ENCODE data around the gene ETV7. TPM values are rescaled to one million over a fixed set of nuclear protein-coding genes. Genes with fewer than 3 reads are reported as not detected.

The ETV7 gene
- total and polyA plus RNA-seq, 4 donors: 0.17 to 0.84 (median 0.36) TPM

DNA sequence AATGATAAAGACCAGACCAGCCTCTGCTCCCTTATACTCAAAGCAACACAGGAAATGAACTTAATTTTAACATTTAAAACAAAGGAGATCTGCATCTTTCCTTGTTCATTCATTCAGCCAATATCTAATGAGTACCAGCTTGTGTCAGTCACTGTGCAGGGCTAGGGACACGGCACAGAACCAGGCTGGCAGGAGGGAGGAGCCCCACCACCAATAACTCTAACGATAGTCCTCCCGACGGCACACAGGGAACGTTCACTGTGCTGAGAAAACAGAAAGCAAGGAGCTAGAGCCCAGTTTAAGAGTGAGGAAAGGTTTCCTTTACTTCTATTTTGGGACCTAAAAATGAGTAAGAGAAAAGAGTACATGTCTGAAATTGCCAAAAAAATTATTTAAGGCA is 9.9 kb downstream of the ETV7 start:
- Histone ChIP-seq H3K4me1 (ENCODE audit: control insufficient read depth in 4 of 4, insufficient read depth in 4 of 4, low read length in 3 of 4) (peaks cover 0 to 21% (median 15%) of the 10 kb centered on the region in 4 donors), H3K27ac (ENCODE audit: low read depth in 1 of 2, low read length in 2 of 2) (no peak overlapping the region), H3K4me3 (ENCODE audit: low read depth in 1 of 3, low read length in 3 of 3) (no peak overlapping the region), H3K36me3 (ENCODE audit: control insufficient read depth in 4 of 4, insufficient read depth in 3 of 4, low read depth in 1 of 4, low read length in 3 of 4) (no peaks in the 10 kb centered on the region), H3K27me3 (ENCODE audit: control insufficient read depth in 4 of 4, insufficient read depth in 4 of 4, low read length in 3 of 4) (no peaks in the 10 kb centered on the region), H3K9ac (ENCODE audit: low read depth in 1 of 2, low read length in 2 of 2) (no peak overlapping the region), H3K9me3 (ENCODE audit: control insufficient read depth in 4 of 4, low read length in 3 of 4) (no peaks in the 10 kb centered on the region)
- TF ChIP-seq FOXA2 (IDR thresholded peaks at IDR 0.05): no peak
- TF ChIP-seq RXRA (IDR thresholded peaks at IDR 0.05): no peak
- TF ChIP-seq EGR1 (IDR thresholded peaks at IDR 0.05; ENCODE audit: low read depth in 2 of 2): no peak
- TF ChIP-seq JUND (IDR thresholded peaks at IDR 0.05): no peak
- no peak for TF ChIP-seq HNF4G (IDR thresholded peaks at IDR 0.05)
- no peak for TF ChIP-seq HNF4A (conservative IDR thresholded peaks at IDR 0.05)
- no peak for TF ChIP-seq ZBTB33 (IDR thresholded peaks at IDR 0.05)
- no peak for TF ChIP-seq ATF3 (IDR thresholded peaks at IDR 0.05)
- TF ChIP-seq SP1 (IDR thresholded peaks at IDR 0.05): no peak
- no peak for TF ChIP-seq RAD21 (IDR thresholded peaks at IDR 0.05)
- TF ChIP-seq GABPA (IDR thresholded peaks at IDR 0.05 in 1 of 2, conservative IDR thresholded peaks at IDR 0.05 in 1 of 2): no peak
- no peak for TF ChIP-seq FOXA1 (IDR thresholded peaks at IDR 0.05)
- TF ChIP-seq, protein P1, sequence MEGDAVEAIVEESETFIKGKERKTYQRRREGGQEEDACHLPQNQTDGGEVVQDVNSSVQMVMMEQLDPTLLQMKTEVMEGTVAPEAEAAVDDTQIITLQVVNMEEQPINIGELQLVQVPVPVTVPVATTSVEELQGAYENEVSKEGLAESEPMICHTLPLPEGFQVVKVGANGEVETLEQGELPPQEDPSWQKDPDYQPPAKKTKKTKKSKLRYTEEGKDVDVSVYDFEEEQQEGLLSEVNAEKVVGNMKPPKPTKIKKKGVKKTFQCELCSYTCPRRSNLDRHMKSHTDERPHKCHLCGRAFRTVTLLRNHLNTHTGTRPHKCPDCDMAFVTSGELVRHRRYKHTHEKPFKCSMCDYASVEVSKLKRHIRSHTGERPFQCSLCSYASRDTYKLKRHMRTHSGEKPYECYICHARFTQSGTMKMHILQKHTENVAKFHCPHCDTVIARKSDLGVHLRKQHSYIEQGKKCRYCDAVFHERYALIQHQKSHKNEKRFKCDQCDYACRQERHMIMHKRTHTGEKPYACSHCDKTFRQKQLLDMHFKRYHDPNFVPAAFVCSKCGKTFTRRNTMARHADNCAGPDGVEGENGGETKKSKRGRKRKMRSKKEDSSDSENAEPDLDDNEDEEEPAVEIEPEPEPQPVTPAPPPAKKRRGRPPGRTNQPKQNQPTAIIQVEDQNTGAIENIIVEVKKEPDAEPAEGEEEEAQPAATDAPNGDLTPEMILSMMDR (IDR thresholded peaks at IDR 0.05; ENCODE audit: low read depth, low read length, missing input control): no peak
- DNase-seq (ENCODE audit: low spot score): no peak
- WGBS: 61% methylated on average over 5 of the region's 5 CpGs

DNA sequence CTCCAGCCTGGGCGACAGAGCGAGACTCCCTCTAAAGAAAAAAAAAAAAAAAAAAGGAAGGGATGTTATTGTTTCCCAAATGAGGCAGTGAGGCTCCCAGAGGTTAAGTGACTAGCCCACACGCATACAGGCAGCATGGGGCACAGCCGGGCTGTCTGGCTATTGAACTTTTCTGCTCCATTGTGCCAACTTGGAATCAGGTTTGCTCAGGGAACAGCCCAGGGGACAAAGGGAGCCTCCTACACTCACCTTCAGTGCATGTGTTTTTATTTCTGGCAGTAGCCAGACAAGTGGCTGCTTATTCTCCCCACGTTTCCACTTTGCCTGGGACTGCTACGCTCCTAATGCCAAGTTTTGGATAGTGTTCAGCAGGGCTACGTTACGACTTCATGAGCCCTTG is 10.7 kb downstream of the ETV7 start:
- H3K4me1 ChIP-seq (ENCODE audit: control insufficient read depth in 4 of 4, insufficient read depth in 4 of 4, low read length in 3 of 4): peaks cover 0 to 21% (median 15%) of the 10 kb centered on the region in 4 donors
- H3K4me3 ChIP-seq (ENCODE audit: low read depth in 1 of 3, low read length in 3 of 3): no peak overlapping the region
- no peak overlapping the region for H3K27ac ChIP-seq (ENCODE audit: low read depth in 1 of 2, low read length in 2 of 2)
- peak; percentile 36 to 58 for TF ChIP-seq HNF4A (conservative IDR thresholded peaks at IDR 0.05)
- TF ChIP-seq MAX (IDR thresholded peaks at IDR 0.05): no peak
- no peaks in the 10 kb centered on the region for H3K36me3 ChIP-seq (ENCODE audit: control insufficient read depth in 4 of 4, insufficient read depth in 3 of 4, low read depth in 1 of 4, low read length in 3 of 4)
- no peaks in the 10 kb centered on the region for H3K9me3 ChIP-seq (ENCODE audit: control insufficient read depth in 4 of 4, low read length in 3 of 4)
- no peak for DNase-seq (ENCODE audit: low spot score)
- WGBS: 77% methylated on average over 8 of the region's 8 CpGs
- H3K9ac ChIP-seq (ENCODE audit: low read depth in 1 of 2, low read length in 2 of 2): no peak overlapping the region
- H3K27me3 ChIP-seq (ENCODE audit: control insufficient read depth in 4 of 4, insufficient read depth in 4 of 4, low read length in 3 of 4): no peaks in the 10 kb centered on the region

DNA sequence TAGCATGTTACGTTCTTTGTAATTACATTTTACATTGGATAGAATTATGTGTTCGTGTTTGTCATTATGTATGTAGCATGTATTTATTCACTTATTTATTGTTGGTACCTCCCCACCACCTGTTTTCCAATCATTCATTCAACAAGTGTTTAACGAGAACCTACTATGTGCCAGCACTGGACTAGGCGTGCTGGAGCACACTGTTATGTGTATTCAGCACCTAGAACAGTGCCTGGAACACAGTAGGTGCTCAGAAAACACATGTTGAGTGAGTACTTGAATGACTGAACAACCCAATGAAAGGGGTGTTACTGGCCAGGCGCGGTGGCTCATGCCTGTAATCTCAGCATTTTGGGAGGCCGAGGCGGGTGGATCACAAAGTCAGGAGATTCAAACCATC is 11.3 kb downstream of the ETV7 start:
- Histone ChIP-seq H3K27me3 (ENCODE audit: control insufficient read depth in 4 of 4, insufficient read depth in 4 of 4, low read length in 3 of 4) (no peaks in the 10 kb centered on the region), H3K9ac (ENCODE audit: low read depth in 1 of 2, low read length in 2 of 2) (no peak overlapping the region), H3K27ac (ENCODE audit: low read depth in 1 of 2, low read length in 2 of 2) (no peak overlapping the region), H3K9me3 (ENCODE audit: control insufficient read depth in 4 of 4, low read length in 3 of 4) (no peaks in the 10 kb centered on the region), H3K4me1 (ENCODE audit: control insufficient read depth in 4 of 4, insufficient read depth in 4 of 4, low read length in 3 of 4) (peaks cover 0 to 21% (median 15%) of the 10 kb centered on the region in 4 donors), H3K36me3 (ENCODE audit: control insufficient read depth in 4 of 4, insufficient read depth in 3 of 4, low read depth in 1 of 4, low read length in 3 of 4) (no peaks in the 10 kb centered on the region), H3K4me3 (ENCODE audit: low read depth in 1 of 3, low read length in 3 of 3) (no peak overlapping the region)
- WGBS: 94% methylated on average over 8 of the region's 8 CpGs
- no peak for DNase-seq (ENCODE audit: low spot score)
- TF ChIP-seq EGR1 (IDR thresholded peaks at IDR 0.05; ENCODE audit: low read depth in 2 of 2) (no peak), ZBTB33 (IDR thresholded peaks at IDR 0.05) (no peak), GABPA (IDR thresholded peaks at IDR 0.05 in 1 of 2, conservative IDR thresholded peaks at IDR 0.05 in 1 of 2) (no peak), RAD21 (IDR thresholded peaks at IDR 0.05) (no peak), REST (IDR thresholded peaks at IDR 0.05) (no peak), FOXA2 (IDR thresholded peaks at IDR 0.05) (no peak), SP1 (IDR thresholded peaks at IDR 0.05) (no peak), YY1 (IDR thresholded peaks at IDR 0.05) (no peak), RXRA (IDR thresholded peaks at IDR 0.05) (no peak), NR2F2 (IDR thresholded peaks at IDR 0.05) (no peak), ATF3 (IDR thresholded peaks at IDR 0.05) (no peak), HNF4A (conservative IDR thresholded peaks at IDR 0.05) (no peak), TAF1 (conservative IDR thresholded peaks at IDR 0.05) (no peak), JUND (IDR thresholded peaks at IDR 0.05) (no peak)

Data from liver (tissue), 9 donors.